Subcutaneous adipose tissue (tissue), 4 donors: ENCODE results near the gene DAAM1. TPM values are rescaled to one million over a fixed set of nuclear protein-coding genes. Genes with fewer than 3 reads are reported as not detected.

Experiments
- CTCF ChIP-seq: fragments of 450-650 bp; IDR thresholded peaks from one replicate; pipeline ENCODE4 v1.5.1; 2016; ENCODE audit warnings: low read depth, mild to moderate bottlenecking, control low read depth, antibody characterized with exemption, moderate library complexity
- total RNA-seq, 4 donors: library from RNA; depleted of rRNA; stranded (reverse); fragments of >200 nt; gene quantifications; one replicate each; pipeline ENCODE4 v1.1.0, GENCODE V29; 2016

DAAM1 gene
- total RNA-seq, 4 donors from 2014 or later, result 42.3 to 98.0 (median 59.0) TPM

- TF ChIP-seq CTCF, result no peak
Measured at GRCh38 chr14:59330455-59330854, 142.0 kb downstream of the DAAM1 start.

- no peak for TF ChIP-seq CTCF
Measured at GRCh38 chr14:59331217-59331616, 142.8 kb downstream of the DAAM1 start.

- no peak for TF ChIP-seq CTCF
Measured at GRCh38 chr14:59332727-59333126, 144.3 kb downstream of the DAAM1 start.

- no peak for TF ChIP-seq CTCF
Measured at GRCh38 chr14:59333235-59333634, 144.8 kb downstream of the DAAM1 start.

- TF ChIP-seq CTCF, result no peak
Measured at GRCh38 chr14:59333668-59334067, 145.2 kb downstream of the DAAM1 start.

- no peak for TF ChIP-seq CTCF
Measured at GRCh38 chr14:59334253-59334652, 145.8 kb downstream of the DAAM1 start.

GRCh38 chr14:59336098-59336497, 147.6 kb downstream of the DAAM1 start:
- no peak for TF ChIP-seq CTCF
